NCI-H510A (cell line): ENCODE measurements around the gene CFAP77.
A peak's percentile ranks its signal among the peaks of the same experiment; 100 is the strongest.

Experiments used
- DNase-seq: peaks from one replicate; lab custom pipeline; 2025; lab: John Stamatoyannopoulos, UW

CFAP77 gene

DNA sequence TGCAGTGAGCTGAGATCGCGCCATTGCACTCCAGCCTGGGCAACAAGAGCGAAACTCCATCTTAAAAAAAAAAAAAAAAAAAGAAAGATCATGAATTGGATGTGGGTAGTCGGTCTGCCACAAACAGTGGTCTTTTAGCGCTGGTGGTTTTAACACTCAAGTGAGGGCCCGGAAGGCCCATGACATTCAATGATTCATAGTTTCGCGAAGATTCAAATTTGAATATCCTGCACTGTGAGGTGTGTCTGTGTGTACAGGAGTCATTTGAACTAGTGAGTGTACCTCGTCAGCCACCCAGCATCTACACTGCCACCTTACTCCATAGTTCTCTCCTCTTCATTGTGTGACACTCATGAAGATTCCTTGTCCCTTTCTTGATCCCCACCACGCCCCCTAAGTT is 41.3 kb downstream of the CFAP77 start:
- no peak for DNase-seq

GRCh38 chr9:132456241-132456640 is 46.2 kb downstream of the CFAP77 start:
- no peak for DNase-seq

DNA sequence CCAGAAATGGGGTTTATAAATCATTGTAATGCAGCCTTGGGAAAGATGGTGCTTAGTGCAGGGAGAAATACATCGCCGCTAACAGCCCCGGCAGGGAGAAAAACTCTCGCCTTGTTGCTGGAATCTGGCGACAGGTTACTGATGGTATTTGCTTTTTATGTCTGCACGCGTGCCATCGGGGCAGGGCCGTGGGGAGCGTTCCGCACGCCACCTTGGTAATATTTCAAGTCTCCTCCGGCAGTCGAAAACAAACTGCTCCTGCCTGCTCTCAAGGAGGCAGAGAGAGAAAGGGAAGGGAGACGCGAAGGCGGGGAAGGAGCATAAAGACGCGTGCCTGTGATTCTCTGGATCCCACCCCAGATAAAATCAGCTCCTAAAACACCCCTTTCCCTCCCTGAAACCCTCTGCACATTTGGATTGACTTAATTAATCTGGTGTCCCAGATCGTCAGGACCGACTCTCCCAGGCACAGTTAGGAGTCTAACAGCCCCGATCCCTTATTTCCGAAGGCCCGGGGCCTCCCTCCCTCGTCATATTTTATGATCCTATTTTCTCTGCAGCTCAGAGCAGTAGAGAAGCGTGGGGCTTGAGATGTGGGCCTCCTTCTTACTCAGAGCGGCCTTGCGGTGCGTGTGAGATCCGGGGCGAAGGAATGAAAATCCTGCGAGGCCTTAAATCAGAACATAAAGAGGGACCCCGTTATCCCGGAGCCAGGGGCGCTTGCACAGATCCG is 47.7 kb downstream of the CFAP77 start:
- DNase-seq, result no peak

DNA sequence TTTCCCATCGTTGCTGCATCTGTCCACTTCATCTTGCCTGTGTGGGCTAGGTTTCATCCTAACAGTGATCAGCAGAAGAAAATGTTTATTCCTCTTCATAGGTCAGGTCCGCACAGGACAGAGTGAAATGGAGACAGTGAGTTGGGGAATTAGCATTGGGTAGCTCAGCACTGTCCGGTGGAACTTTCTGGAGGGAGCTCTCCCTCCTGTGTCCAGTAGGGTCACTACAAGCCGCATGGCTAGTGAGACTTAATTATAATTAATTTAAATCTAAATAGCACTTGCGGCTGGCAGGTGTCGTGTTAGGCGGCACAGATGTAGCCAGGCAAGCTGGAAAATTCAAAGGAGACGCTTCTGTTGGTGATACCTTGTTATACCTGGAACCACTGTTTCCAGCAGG is 48.4 kb downstream of the CFAP77 start:
- no peak for DNase-seq

GRCh38 chr9:132459661-132460060 is 49.6 kb downstream of the CFAP77 start:
- DNase-seq, result no peak

DNA sequence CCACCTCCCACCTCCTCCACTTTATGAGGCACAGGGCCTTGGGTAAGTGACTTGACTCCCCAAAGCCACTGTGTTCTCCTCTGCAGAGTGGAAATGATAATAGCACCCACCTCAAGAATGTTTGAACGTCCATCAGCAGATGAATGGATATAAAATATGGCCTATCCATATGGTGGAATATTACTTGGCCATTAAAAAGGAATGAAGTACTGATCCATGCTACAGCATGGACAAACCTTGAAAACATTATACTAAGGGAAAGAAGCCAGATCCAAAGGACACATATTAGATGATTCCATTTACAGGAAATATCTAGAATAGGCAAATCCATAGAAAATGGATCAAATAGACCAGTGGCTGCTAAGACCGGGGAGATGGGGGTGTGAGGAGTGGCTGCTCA is 50.2 kb downstream of the CFAP77 start:
- no peak for DNase-seq

- no peak for DNase-seq
Observed at GRCh38 chr9:132461281-132461896, 51.4 kb downstream of the CFAP77 start.

DNA sequence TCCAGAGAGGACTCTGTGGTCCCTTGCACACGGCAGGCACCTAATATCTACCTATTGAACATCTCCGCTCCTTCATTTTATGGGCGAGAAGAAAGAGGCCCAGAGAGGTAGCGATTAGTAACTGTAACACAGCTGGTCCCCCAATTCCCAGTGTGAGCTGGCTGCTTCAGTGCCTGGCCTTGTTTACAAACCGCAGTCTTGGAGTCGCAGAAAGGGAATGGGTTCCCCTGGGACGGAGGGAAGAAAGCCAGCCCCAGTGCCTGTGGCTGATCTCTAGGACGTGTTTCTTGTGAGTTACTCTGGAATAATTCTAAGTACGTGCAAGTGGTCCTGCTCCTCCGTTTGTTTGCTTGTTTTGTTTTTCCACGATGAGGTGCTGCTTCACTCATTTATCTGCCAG is 52.0 kb downstream of the CFAP77 start:
- no peak for DNase-seq

DNA sequence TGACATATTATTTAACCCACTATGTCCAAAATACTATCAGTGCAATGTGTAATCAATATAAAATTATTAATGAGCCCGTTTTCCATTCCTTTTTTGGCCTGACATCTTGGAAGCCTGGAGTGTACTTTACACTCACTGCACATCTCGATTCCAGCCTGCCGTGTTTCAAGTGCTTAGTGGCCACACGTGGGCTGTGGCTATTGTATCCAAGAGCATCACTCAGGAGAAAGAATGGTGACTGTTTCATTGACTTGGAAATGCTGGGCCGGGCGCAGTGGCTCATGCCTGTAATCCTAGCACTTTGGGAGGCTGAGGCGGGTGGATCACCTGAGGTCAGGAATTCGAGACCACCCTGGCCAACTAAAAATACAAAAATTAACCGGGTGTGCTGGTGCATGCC is 54.5 kb downstream of the CFAP77 start:
- no peak for DNase-seq

GRCh38 chr9:132465131-132465635 is 55.2 kb downstream of the CFAP77 start:
- no peak for DNase-seq

- DNase-seq, result peak; percentile 86
Observed at GRCh38 chr9:132472199-132472598, 62.2 kb downstream of the CFAP77 start.

- DNase-seq, result peak; percentile 85
Observed at GRCh38 chr9:132472599-132472998, 62.6 kb downstream of the CFAP77 start.

DNA sequence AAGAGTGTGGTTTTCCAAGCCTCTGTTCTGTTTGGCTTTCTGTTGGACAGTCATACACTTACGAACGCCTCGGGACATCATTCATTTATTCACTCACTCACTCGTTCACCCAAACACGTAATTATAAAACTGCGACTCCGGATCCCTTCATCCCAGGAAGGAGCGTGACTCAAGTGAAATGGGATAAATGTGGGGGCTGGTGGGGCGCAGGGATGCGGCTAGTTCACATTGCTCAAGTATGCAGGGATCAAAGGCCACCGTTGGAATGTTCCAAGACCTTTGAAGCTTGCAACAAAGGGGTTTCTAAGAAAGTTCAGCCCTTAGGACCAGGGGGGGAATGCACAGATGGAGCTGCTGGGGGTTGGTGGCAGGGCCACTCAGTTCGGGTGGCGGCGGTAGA is 64.2 kb downstream of the CFAP77 start:
- DNase-seq, result no peak

DNA sequence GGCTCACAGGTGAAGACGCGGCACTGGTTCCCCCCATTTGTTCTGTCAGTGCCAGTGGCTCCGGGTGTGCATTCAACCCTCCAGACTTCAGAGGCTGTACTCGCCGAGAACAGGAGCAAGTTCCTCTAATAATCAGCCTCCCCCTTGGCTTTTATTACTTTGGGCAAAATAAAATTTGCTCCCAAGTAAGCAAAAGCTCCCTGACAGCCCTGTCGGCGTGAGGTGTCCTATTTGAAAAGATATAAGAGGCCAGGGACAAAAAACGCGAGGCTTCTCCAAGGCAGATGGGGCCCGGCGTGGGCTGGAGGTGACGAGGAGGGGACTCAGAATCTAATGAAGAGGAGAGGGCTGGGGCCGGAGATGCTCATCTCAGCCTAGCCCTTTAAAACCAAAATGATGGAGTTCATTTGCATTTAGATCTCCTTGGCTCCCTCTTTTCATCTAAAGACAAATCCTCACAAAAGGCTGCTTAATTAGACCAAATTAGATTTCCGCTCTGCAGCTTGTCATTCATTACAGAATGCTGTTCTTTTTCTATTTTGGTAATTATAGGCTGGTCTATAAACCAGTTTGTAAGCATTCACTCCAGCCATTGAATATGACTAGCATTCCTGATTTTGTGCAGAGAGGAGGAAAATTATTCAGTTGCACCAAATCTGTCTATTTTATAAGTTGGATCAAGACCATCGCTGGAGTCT is 68.5 kb downstream of the CFAP77 start:
- DNase-seq, result no peak

DNA sequence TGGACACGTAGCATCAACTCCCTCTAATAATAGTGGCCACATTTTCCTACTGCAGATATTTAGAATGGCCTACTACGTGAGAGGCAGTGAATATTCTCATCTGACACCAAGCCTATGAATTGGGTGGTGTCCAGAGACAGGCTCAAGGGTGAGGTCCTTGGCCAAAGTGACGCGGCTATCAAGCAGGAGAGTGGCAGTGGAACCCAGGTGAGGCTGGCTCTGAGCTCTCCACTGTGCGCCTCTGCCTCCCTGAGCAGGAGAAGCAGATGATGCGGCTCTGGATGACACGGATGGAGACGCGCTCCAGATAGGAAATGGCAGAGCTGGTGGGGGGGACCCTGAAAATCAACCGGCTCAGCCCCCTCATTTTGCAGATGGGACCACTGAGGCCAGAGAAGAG is 69.7 kb downstream of the CFAP77 start:
- no peak for DNase-seq

- DNase-seq, result no peak
Observed at GRCh38 chr9:132481053-132481849, 71.2 kb downstream of the CFAP77 start.

- no peak for DNase-seq
Observed at GRCh38 chr9:132482196-132482813, 72.3 kb downstream of the CFAP77 start.

GRCh38 chr9:132485393-132485792 is 75.4 kb downstream of the CFAP77 start:
- peak; percentile 42 for DNase-seq

- peak; percentile 22 for DNase-seq
Observed at GRCh38 chr9:132486706-132487350, 76.8 kb downstream of the CFAP77 start.

- DNase-seq, result no peak
Observed at GRCh38 chr9:132487351-132487791, 77.4 kb downstream of the CFAP77 start.

DNA sequence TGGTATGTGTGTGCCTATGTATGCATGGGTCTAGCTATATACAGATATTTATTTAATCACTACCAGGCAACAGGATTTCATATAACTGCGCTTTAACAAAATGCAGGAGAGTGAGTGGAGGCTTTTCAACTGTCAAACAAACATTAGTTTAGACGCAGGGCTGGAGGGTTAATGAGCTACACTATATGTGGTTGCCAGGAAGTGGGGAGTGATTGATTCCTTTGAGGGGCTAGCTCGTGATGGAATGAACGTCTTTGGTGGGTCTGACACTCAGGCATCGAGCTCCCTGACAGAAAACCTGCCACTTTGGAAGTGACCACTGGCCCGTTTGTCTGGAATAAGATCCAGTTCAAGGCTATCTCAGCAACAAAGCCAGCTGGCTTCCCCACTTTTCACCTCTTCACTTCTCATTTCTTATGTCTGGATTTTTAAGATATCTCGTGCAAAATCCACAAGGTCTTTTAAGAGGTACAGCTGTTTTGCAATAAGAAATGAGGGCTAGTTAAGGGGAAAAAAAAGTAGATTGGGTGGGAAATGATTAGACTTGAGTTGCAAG is 78.0 kb downstream of the CFAP77 start:
- DNase-seq, result no peak
